ENCODE data around the gene ENAH. TPM values are rescaled to one million over a fixed set of nuclear protein-coding genes. Genes with fewer than 3 reads are reported as not detected.

The ENAH gene
- total RNA-seq, 1 experiment from 2014 or later: 100 TPM

DNA sequence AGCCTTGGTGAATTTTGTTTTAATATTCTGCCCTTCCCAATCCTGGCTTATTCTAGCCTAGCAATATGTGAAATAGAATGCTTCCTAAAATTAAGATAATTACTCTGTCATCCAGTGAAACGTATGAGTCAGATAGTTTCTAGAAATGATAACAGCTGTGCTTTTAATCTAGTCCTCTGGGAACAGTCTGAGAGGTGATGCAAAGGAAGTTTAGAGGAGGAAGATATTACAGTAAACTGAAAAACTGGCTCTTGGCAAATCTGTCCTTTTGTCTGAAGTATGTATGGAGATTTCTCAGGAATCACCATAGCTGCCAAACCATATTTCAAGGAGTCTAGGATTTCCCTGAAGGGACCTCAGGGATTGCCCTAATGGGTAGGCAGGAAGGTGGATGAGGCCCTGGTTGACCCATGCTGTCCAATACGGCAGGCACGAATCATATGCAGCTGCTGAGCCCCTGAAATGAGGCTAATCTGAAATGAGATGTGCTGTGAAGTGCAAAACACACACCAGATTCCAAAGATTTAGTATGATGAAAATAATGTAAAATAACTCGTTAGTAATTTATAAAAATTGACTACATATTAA, 154.3 kb downstream of the ENAH start:
- ChIA-PET CTCF (no interaction called here), POLR2A (no interaction called here), RAD21 (ENCODE audit: low non-redundant PET in 1 of 2, low total read pairs in 2 of 2, uncharacterized antibody in 2 of 2, unreplicated experiment in 2 of 2) (interaction anchor here in 1 of 2 experiments (0.5 kb wide), 1 partner anchor 338 kb away, joined by 3 read pairs; no protein-coding TSS in a partner anchor)
- Histone ChIP-seq H3K4me2 (ENCODE audit: low read length) (no peak overlapping the region), H3K27ac (ENCODE audit: low read depth, low read length) (no peak overlapping the region), H3K9ac (ENCODE audit: low read length) (no peak overlapping the region), H2AFZ (ENCODE audit: low read depth, low read length, poor library complexity, severe bottlenecking) (no peak overlapping the region), H4K20me1 (ENCODE audit: insufficient read depth) (no peaks in the 10 kb centered on the region), H3K9me3 (ENCODE audit: control insufficient read depth in 1 of 2, insufficient read depth in 1 of 2, low read depth in 1 of 2, low read length in 2 of 2) (no peaks in the 10 kb centered on the region), H3K27me3 (ENCODE audit: insufficient read depth, low read length) (no peaks in the 10 kb centered on the region), H3K79me2 (ENCODE audit: insufficient read depth, low read length) (no peaks in the 10 kb centered on the region), H3K36me3 (ENCODE audit: control insufficient read depth in 1 of 2, insufficient read depth in 2 of 2, low read length in 2 of 2) (peaks cover 6 to 9% of the 10 kb centered on the region in 2 experiments; a peak in 1 of 4 replicates), H3K4me1 (ENCODE audit: control insufficient read depth in 1 of 2, insufficient read depth in 2 of 2, low read length in 2 of 2) (no peaks in the 10 kb centered on the region), H3K9me2 (ENCODE audit: insufficient read depth) (no peaks in the 10 kb centered on the region), H3K4me3 (replicated peaks in 1 of 2; ENCODE audit: low read depth in 1 of 2, low read length in 2 of 2) (no peak overlapping the region)
- DNase-seq (ENCODE audit: low read depth, low spot score) (no peak), ATAC-seq (no peak)
- no TSS peak for BruUV-seq (replicated peaks)
- TF ChIP-seq POLR2A (IDR thresholded peaks at IDR 0.05; ENCODE audit: borderline replicate concordance, extremely low read depth, insufficient read depth, insufficient read length) (no peak), ZFX (IDR thresholded peaks at IDR 0.05) (no peak), FOSL1 (IDR thresholded peaks at IDR 0.05; ENCODE audit: low read depth) (no peak), SIN3A (IDR thresholded peaks at IDR 0.05; ENCODE audit: low read depth) (no peak), ZNF274 (IDR thresholded peaks at IDR 0.05; ENCODE audit: low read depth, low read length) (no peak), SP1 (IDR thresholded peaks at IDR 0.05; ENCODE audit: low read depth) (no peak), CBX3 (IDR thresholded peaks at IDR 0.05; ENCODE audit: low read depth) (no peak), CEBPB (IDR thresholded peaks at IDR 0.05; ENCODE audit: low read depth) (no peak), POLR2AphosphoS5 (IDR thresholded peaks at IDR 0.05; ENCODE audit: low read depth, low read length) (no peak), REST (IDR thresholded peaks at IDR 0.05; ENCODE audit: low read depth) (no peak)
- TF ChIP-seq, protein P1, sequence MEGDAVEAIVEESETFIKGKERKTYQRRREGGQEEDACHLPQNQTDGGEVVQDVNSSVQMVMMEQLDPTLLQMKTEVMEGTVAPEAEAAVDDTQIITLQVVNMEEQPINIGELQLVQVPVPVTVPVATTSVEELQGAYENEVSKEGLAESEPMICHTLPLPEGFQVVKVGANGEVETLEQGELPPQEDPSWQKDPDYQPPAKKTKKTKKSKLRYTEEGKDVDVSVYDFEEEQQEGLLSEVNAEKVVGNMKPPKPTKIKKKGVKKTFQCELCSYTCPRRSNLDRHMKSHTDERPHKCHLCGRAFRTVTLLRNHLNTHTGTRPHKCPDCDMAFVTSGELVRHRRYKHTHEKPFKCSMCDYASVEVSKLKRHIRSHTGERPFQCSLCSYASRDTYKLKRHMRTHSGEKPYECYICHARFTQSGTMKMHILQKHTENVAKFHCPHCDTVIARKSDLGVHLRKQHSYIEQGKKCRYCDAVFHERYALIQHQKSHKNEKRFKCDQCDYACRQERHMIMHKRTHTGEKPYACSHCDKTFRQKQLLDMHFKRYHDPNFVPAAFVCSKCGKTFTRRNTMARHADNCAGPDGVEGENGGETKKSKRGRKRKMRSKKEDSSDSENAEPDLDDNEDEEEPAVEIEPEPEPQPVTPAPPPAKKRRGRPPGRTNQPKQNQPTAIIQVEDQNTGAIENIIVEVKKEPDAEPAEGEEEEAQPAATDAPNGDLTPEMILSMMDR (IDR thresholded peaks at IDR 0.05 in 2 of 3, conservative IDR thresholded peaks at IDR 0.05 in 1 of 3; ENCODE audit: borderline replicate concordance in 1 of 3, insufficient read depth in 1 of 3, low read depth in 2 of 3, low read length in 2 of 3): no peak
- intact Hi-C loops (cut with micrococcal nuclease): no loop called here
